LNCaP clone FGC (cell line): ENCODE data around the gene PRKCQ.

Experiments
- DNase-seq: peaks from one replicate; pipeline ENCODE4 v3.0.0-alpha.2; 2011; ENCODE audit warnings: low read depth
- H3K4me3 ChIP-seq: 2 replicates; pipeline ENCODE4 v1.5.1; 2011; ENCODE audit warnings: mild to moderate bottlenecking, low read depth, low read length, control low read depth
- CTCF ChIP-seq: IDR thresholded peaks from 2 replicates; pipeline ENCODE4 v1.5.1; 2012; ENCODE audit warnings: mild to moderate bottlenecking; ENCODE audit not compliant: control insufficient read depth, insufficient read depth; ENCODE audit errors: extremely low read depth

The PRKCQ gene

GRCh38 chr10:6465854-6466601, 114.0 kb downstream of the PRKCQ start:
- H3K4me3 ChIP-seq, result no peak overlapping the region
- TF ChIP-seq CTCF, result no peak
- DNase-seq, result no peak

GRCh38 chr10:6465437-6465836, 114.6 kb downstream of the PRKCQ start:
- no peak for TF ChIP-seq CTCF
- DNase-seq, result no peak
- no peak overlapping the region for H3K4me3 ChIP-seq

GRCh38 chr10:6464862-6465430, 115.1 kb downstream of the PRKCQ start:
- no peak overlapping the region for H3K4me3 ChIP-seq
- no peak for TF ChIP-seq CTCF
- no peak for DNase-seq

GRCh38 chr10:6463366-6463765, 116.7 kb downstream of the PRKCQ start:
- no peak for TF ChIP-seq CTCF
- H3K4me3 ChIP-seq, result no peak overlapping the region
- DNase-seq, result no peak

- no peak for DNase-seq
- no peak for TF ChIP-seq CTCF
- H3K4me3 ChIP-seq, result no peak overlapping the region
Measured at GRCh38 chr10:6461961-6462360, 118.1 kb downstream of the PRKCQ start.

- DNase-seq, result no peak
- H3K4me3 ChIP-seq, result no peak overlapping the region
- TF ChIP-seq CTCF, result no peak
Measured at GRCh38 chr10:6460861-6461409, 119.1 kb downstream of the PRKCQ start.
